HG03571 (cell line): Measurements from ENCODE around the gene GRAMD1C.
"Not testable (repeated sequence)": the region's sequence is repeated elsewhere in the genome, so short reads cannot be mapped to it uniquely, and the experiment has no call there.

Experiments used
- ATAC-seq: cut with Tn5 transposase; IDR thresholded peaks from one replicate; pipeline ENCODE4 v1.9.1; 2021; ENCODE audit not compliant: unreplicated experiment

GRAMD1C gene

GRCh38 chr3:113838631-113839209 lies at the start of gene GRAMD1C:
TSS of gene GRAMD1C (plus strand) at chr3:113838788. CDS start at chr3:113838910, 122 bp downstream.
- ATAC-seq, result peak; percentile 94

- ATAC-seq, result no peak
These were observed 47.2 kb upstream of the GRAMD1C start for GRCh38 chr3:113791381-113791780.

- ATAC-seq, result no peak
These were observed 44.1 kb upstream of the GRAMD1C start for GRCh38 chr3:113794526-113794925.

- no peak for ATAC-seq
These were observed 42.9 kb upstream of the GRAMD1C start for GRCh38 chr3:113795693-113796092.

- ATAC-seq, result no peak
These were observed 35.7 kb upstream of the GRAMD1C start for GRCh38 chr3:113802795-113803455.

- ATAC-seq, result peak; percentile 67
These were observed 33.9 kb upstream of the GRAMD1C start for GRCh38 chr3:113804661-113805060.

GRCh38 chr3:113805249-113805648 lies 33.3 kb upstream of the GRAMD1C start:
- no peak for ATAC-seq

GRCh38 chr3:113812854-113813253 lies 25.7 kb upstream of the GRAMD1C start:
- no peak for ATAC-seq

- no peak for ATAC-seq
These were observed 18.7 kb upstream of the GRAMD1C start for GRCh38 chr3:113819866-113820265.

GRCh38 chr3:113825090-113825489 lies 13.5 kb upstream of the GRAMD1C start:
- peak; percentile 60 for ATAC-seq

GRCh38 chr3:113828600-113828999 lies 10.0 kb upstream of the GRAMD1C start:
- peak; percentile 37 for ATAC-seq

GRCh38 chr3:113829576-113830354 lies 8.8 kb upstream of the GRAMD1C start:
- no peak for ATAC-seq

- no peak for ATAC-seq
These were observed 7.6 kb upstream of the GRAMD1C start for GRCh38 chr3:113831103-113831355.

- peak; percentile 37 for ATAC-seq
These were observed 6.0 kb upstream of the GRAMD1C start for GRCh38 chr3:113832477-113833164.

- no peak for ATAC-seq
These were observed 3.6 kb upstream of the GRAMD1C start for GRCh38 chr3:113834983-113835382.

- no peak for ATAC-seq
These were observed 963 bp downstream of the GRAMD1C start for GRCh38 chr3:113839551-113839950.

GRCh38 chr3:113844622-113845222 lies 6.1 kb downstream of the GRAMD1C start:
- ATAC-seq, result no peak

GRCh38 chr3:113847247-113847646 lies 8.7 kb downstream of the GRAMD1C start:
- ATAC-seq, result no peak

GRCh38 chr3:113847664-113848461 lies 9.3 kb downstream of the GRAMD1C start:
- ATAC-seq, result no peak

- ATAC-seq, result not testable (repeated sequence)
These were observed 10.5 kb downstream of the GRAMD1C start for GRCh38 chr3:113849071-113849470.
